K562 (cell line): ENCODE measurements around the gene TSHZ1. TPM values are rescaled to one million over a fixed set of nuclear protein-coding genes. Genes with fewer than 3 reads are reported as not detected.

Experiments
- ATAC-seq: fragments of 200-7000 bp; cut with Tn5 transposase; 3 replicates; pipeline ENCODE4 v1.9.1; 2020; ENCODE audit warnings: moderate library complexity
- BruUV-seq: library from RNA; stranded (reverse); fragments of 400-500 nt; replicated peaks from 2 replicates; lab custom pipeline; 2021; lab: Mats Ljungman, UMichigan
- CTCF ChIA-PET: fragments of 300-600 bp; formaldehyde crosslinking; extraction: SDS; loops from one replicate; lab custom pipeline; 2021; ENCODE audit warnings: low intra/inter-chr PET ratio; lab: Yijun Ruan, JAX
- POLR2A ChIA-PET: fragments of 300-600, 350-650 bp; sonication (Branson Sonifier 250); formaldehyde crosslinking; extraction: SDS; loops from one replicate; lab custom pipeline; 2021; ENCODE audit warnings: antibody characterized with exemption, inconsistent platforms; lab: Yijun Ruan, JAX
- DNase-seq, 4 experiments: peaks; one replicate each; pipeline versions ENCODE4 v3.0.0 to v3.0.0-alpha.2; 2011 to 2018; ENCODE audit warnings: low spot score in 3 of 4, mixed read lengths in 3 of 4; ENCODE audit errors: extremely low read depth in 1 of 4
- FAIRE-seq: peaks from 2 replicates; lab custom pipeline; 2011; peaks lifted over from hg19 to GRCh38; lab: Jason Lieb, UNC
- H2AFZ ChIP-seq: 2 replicates; pipeline ENCODE4 v1.6.0; 2011; ENCODE audit warnings: low read depth, low read length, control low read depth, inconsistent platforms
- H3K27ac ChIP-seq: fragments of 200-600 bp; 3 replicates; pipeline ENCODE4 v1.8.0; 2011; ENCODE audit warnings: low read depth, mild to moderate bottlenecking, control low read depth, inconsistent platforms, low read length, moderate library complexity, mixed read lengths; ENCODE audit errors: extremely low read depth
- H3K27me3 ChIP-seq, 2 experiments: fragments of 300-600 bp in 1 of 2; 2 replicates in 1 of 2; 3 replicates in 1 of 2; pipeline versions ENCODE4 v1.6.0 to v1.8.0; 2011; ENCODE audit warnings: inconsistent platforms in 2 of 2, low read length in 2 of 2, mild to moderate bottlenecking in 1 of 2, mixed read lengths in 1 of 2, moderate library complexity in 1 of 2; ENCODE audit not compliant: control insufficient read depth in 2 of 2, insufficient read depth in 2 of 2
- H3K36me3 ChIP-seq: fragments of 300-600 bp; 3 replicates; pipeline ENCODE4 v1.8.0; 2011; ENCODE audit warnings: mild to moderate bottlenecking, low read length, inconsistent platforms; ENCODE audit not compliant: control insufficient read depth, insufficient read depth
- H3K4me1 ChIP-seq, 2 experiments: fragments of 200-600 bp in 1 of 2; replicated peaks in 1 of 2; 2 replicates in 1 of 2; 3 replicates in 1 of 2; pipeline versions ENCODE4 v1.5.1 to v1.8.0; 2011; ENCODE audit warnings: inconsistent platforms in 2 of 2, low read length in 2 of 2, mild to moderate bottlenecking in 1 of 2, mixed read lengths in 1 of 2, moderate library complexity in 1 of 2; ENCODE audit not compliant: control insufficient read depth in 2 of 2, insufficient read depth in 2 of 2
- H3K4me2 ChIP-seq: 2 replicates; pipeline ENCODE4 v1.6.1; 2011; ENCODE audit warnings: low read length, control low read depth, inconsistent platforms, mixed read lengths; ENCODE audit not compliant: insufficient read depth
- H3K4me3 ChIP-seq: fragments of 200-600 bp; sonication (generic), shearing (Covaris generic); 2 replicates; pipeline ENCODE4 v1.5.1; 2016; ENCODE audit warnings: control low read depth, inconsistent platforms
- H3K79me2 ChIP-seq: fragments of 200-600 bp; 3 replicates; pipeline ENCODE4 v1.8.0; 2011; ENCODE audit warnings: low read length, inconsistent platforms; ENCODE audit not compliant: control insufficient read depth, insufficient read depth
- H3K9ac ChIP-seq, 2 experiments: 2 replicates each; pipeline versions ENCODE4 v1.6.0 to v1.6.1; 2011; ENCODE audit warnings: low read depth in 2 of 2, low read length in 2 of 2, control low read depth in 1 of 2, inconsistent platforms in 1 of 2, mild to moderate bottlenecking in 1 of 2, mixed read lengths in 1 of 2; ENCODE audit not compliant: insufficient read depth in 1 of 2
- H3K9me1 ChIP-seq: one replicate; pipeline ENCODE4 v1.6.0; 2011; ENCODE audit warnings: inconsistent platforms, mild to moderate bottlenecking, low read length, moderate library complexity; ENCODE audit not compliant: control insufficient read depth, insufficient read depth
- H3K9me3 ChIP-seq: replicated peaks from 2 replicates; pipeline ENCODE4 v1.5.1; 2011; ENCODE audit warnings: low read depth, low read length, inconsistent platforms; ENCODE audit not compliant: control insufficient read depth, insufficient read depth
- H4K20me1 ChIP-seq: replicated peaks from 2 replicates; pipeline ENCODE4 v1.6.1; 2011; ENCODE audit warnings: low read length, inconsistent platforms, mixed read lengths; ENCODE audit not compliant: control insufficient read depth, insufficient read depth
- ERF ChIP-seq: fragments of 450-650 bp; formaldehyde crosslinking; IDR thresholded peaks from 2 replicates; pipeline ENCODE4 v1.4.0; 2020; ENCODE audit warnings: mild to moderate bottlenecking, mixed read lengths
- IFI16 ChIP-seq: fragments of 250-450 bp; sonication (Bioruptor Pico); IDR thresholded peaks from 2 replicates; pipeline ENCODE4 v2.1.2; 2022; ENCODE audit warnings: mild to moderate bottlenecking, inconsistent platforms
- KLF10 ChIP-seq: fragments of 250-450 bp; sonication (Bioruptor Pico); IDR thresholded peaks from 2 replicates; pipeline ENCODE4 v1.6.1; 2021; ENCODE audit warnings: matching md5 sums
- MCM5 ChIP-seq: fragments of 450-650 bp; IDR thresholded peaks from 2 replicates; pipeline ENCODE4 v1.6.1; 2016; ENCODE audit warnings: low read depth
- NFE2L1 ChIP-seq: fragments of 450-650 bp; IDR thresholded peaks from 2 replicates; pipeline ENCODE4 v1.6.1; 2016; ENCODE audit warnings: missing genetic modification characterization, low read depth, mild to moderate bottlenecking, missing compliant biosample characterization, moderate library complexity, borderline replicate concordance
- RAD51 ChIP-seq: fragments of 450-650 bp; IDR thresholded peaks from 2 replicates; pipeline ENCODE4 v1.7.1; 2016; ENCODE audit warnings: low read depth, mild to moderate bottlenecking, borderline replicate concordance
- SIX5 ChIP-seq, 2 experiments: IDR thresholded peaks; 2 replicates each; pipeline ENCODE4 v1.6.1; 2011; ENCODE audit warnings: low read length in 2 of 2, borderline replicate concordance in 1 of 2, low read depth in 1 of 2, mild to moderate bottlenecking in 1 of 2, moderate library complexity in 1 of 2; ENCODE audit not compliant: insufficient read depth in 1 of 2
- SMAD4 ChIP-seq: fragments of 250-450 bp; sonication (Bioruptor Pico); conservative IDR thresholded peaks from 2 replicates; pipeline ENCODE4 v1.8.0; 2021; ENCODE audit warnings: inconsistent platforms, mild to moderate bottlenecking, moderate library complexity
- U2AF1 ChIP-seq: fragments of 200-400 bp; formaldehyde crosslinking; optimal IDR thresholded peaks from 2 replicates; pipeline ENCODE3; 2017; ENCODE audit warnings: mild to moderate bottlenecking, low read depth, low read length, moderate library complexity
- ZFP1 ChIP-seq: fragments of 450-650 bp; formaldehyde crosslinking; IDR thresholded peaks from 2 replicates; pipeline ENCODE4 v1.4.0; 2020; ENCODE audit warnings: mild to moderate bottlenecking, mixed read lengths
- WGBS: fragments of 100-300 bp; shearing (Covaris generic); methylation state at CpG from one replicate; pipeline ENCODE4 v1.1.6; 2016; ENCODE audit warnings: low coverage, mixed read lengths; ENCODE audit not compliant: insufficient coverage; ENCODE audit errors: missing lambda C conversion rate; 5-methylcytosine and 5-hydroxymethylcytosine counted together
- in situ Hi-C: fragments of 300-500 bp; cut with MboI; formaldehyde crosslinking; loops from 4 replicates; pipeline ENCODE4 v1.15.0; 2018; ENCODE audit warnings: inconsistent platforms, mixed read lengths
- intact Hi-C: fragments of 100-400 bp; cut with micrococcal nuclease; formaldehyde crosslinking; loops from 2 replicates; pipeline ENCODE4 v1.14.2; 2022
- polyA plus RNA-seq, 8 experiments: library from polyadenylated mRNA; depleted of rRNA in 4 of 8; stranded (reverse) in 5 of 8; unstranded in 3 of 8; fragments of >200 nt; fragmentation: Nextera tagmentation in 2 of 8; fragmentation: Illumina TruSeq in 1 of 8; extraction: Ambion mirVana in 2 of 8; extraction: Trizol in 1 of 8; gene quantifications; 2 replicates each; pipeline versions ENCODE4 v1.2.1 to v1.2.3, GENCODE V29; 2011 to 2014; ENCODE audit warnings: inconsistent platforms in 1 of 8, missing spikeins in 1 of 8
- total RNA-seq, 7 experiments: library from RNA; depleted of rRNA in 6 of 7; stranded (reverse); fragments of >200 nt in 6 of 7; fragmentation: Illumina TruSeq in 2 of 7; extraction: Trizol in 2 of 7; gene quantifications; 2 replicates each; pipeline versions ENCODE4 v1.2.1 to v1.2.3, GENCODE V29; 2011 to 2021; ENCODE audit warnings: low replicate concordance in 1 of 7
- TF ChIP-seq, protein P1 (sequence below): fragments of 450-650 bp; conservative IDR thresholded peaks from 2 replicates; pipeline ENCODE4 v1.6.1; 2016; ENCODE audit warnings: missing genetic modification characterization, low read depth, mild to moderate bottlenecking, control low read depth, missing compliant biosample characterization

The TSHZ1 gene
- total and polyA plus RNA-seq, 9 of the 15 experiments (the other 6 are each of a cell fraction or from before 2014, with no cell fraction given): 1.1 to 7.2 (median 2.7) TPM

GRCh38 chr18:75220551-75221355 lies 10.2 kb downstream of the TSHZ1 start:
- Histone ChIP-seq H3K9ac (no peak overlapping the region; a peak in 1 of 4 replicates), H3K27me3 (no peaks in the 10 kb centered on the region), H3K79me2 (peaks cover 5% of the 10 kb centered on the region; the same call in 2 of the 3 replicates), H3K36me3 (no peaks in the 10 kb centered on the region), H4K20me1 (no peaks in the 10 kb centered on the region), H3K9me1 (no peaks in the 10 kb centered on the region), H3K4me1 (peaks cover 0 to 10% of the 10 kb centered on the region in 2 experiments; a peak in 3 of 5 replicates), H3K4me3 (no peak overlapping the region), H3K9me3 (no peaks in the 10 kb centered on the region), H3K27ac (no peak overlapping the region), H3K4me2 (no peak overlapping the region), H2AFZ (no peak overlapping the region)
- ATAC-seq (no peak), FAIRE-seq (no peak), DNase-seq (no peak)
- no peak for TF ChIP-seq U2AF1
- TF ChIP-seq RAD51: no peak
- no peak for TF ChIP-seq MCM5
- TF ChIP-seq ERF (CRISPR knock-in tag): no peak
- TF ChIP-seq IFI16: no peak
- no peak for TF ChIP-seq ZFP1 (CRISPR knock-in tag)
- no peak for TF ChIP-seq KLF10
- no peak for TF ChIP-seq NFE2L1 (tag)
- TF ChIP-seq SIX5 (IDR thresholded peaks at IDR 0.05; ENCODE audit: borderline replicate concordance in 1 of 2, insufficient read depth in 1 of 2, low read depth in 1 of 2, low read length in 2 of 2): no peak
- no peak for TF ChIP-seq SMAD4
- TF ChIP-seq, protein P1, sequence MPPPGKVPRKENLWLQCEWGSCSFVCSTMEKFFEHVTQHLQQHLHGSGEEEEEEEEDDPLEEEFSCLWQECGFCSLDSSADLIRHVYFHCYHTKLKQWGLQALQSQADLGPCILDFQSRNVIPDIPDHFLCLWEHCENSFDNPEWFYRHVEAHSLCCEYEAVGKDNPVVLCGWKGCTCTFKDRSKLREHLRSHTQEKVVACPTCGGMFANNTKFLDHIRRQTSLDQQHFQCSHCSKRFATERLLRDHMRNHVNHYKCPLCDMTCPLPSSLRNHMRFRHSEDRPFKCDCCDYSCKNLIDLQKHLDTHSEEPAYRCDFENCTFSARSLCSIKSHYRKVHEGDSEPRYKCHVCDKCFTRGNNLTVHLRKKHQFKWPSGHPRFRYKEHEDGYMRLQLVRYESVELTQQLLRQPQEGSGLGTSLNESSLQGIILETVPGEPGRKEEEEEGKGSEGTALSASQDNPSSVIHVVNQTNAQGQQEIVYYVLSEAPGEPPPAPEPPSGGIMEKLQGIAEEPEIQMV: no peak
- intact Hi-C loops (no loop called here), in situ Hi-C loops (no loop called here)
- ChIA-PET CTCF (no interaction called here), POLR2A (interaction anchor here (1.4 kb wide), 1 partner anchor 10 kb away, joined by 3 read pairs; the partner anchor contains the start of gene TSHZ1)
- BruUV-seq: no TSS peak
- WGBS: 77% methylated on average over 12 of the region's 12 CpGs
